ENCODE results near the gene ZER1.

Gene ZER1

GRCh38 chr9:128747241-128747640 is 24.5 kb downstream of the ZER1 start:
- DNase-seq (ENCODE audit: extremely low spot score, insufficient read length, low read depth) (no peak), FAIRE-seq (no peak)

- DNase-seq (ENCODE audit: extremely low spot score, insufficient read length, low read depth): no peak
- FAIRE-seq: no peak
Observed at GRCh38 chr9:128743421-128743820, 28.3 kb downstream of the ZER1 start.

GRCh38 chr9:128742401-128742800 is 29.3 kb downstream of the ZER1 start:
- no peak for FAIRE-seq

GRCh38 chr9:128735373-128735772 is 36.4 kb downstream of the ZER1 start:
- DNase-seq (ENCODE audit: extremely low spot score, insufficient read length, low read depth) (no peak), FAIRE-seq (no peak)

More at GRCh38 chr9:128742401-128742800, 29.3 kb downstream of the ZER1 start:
- no peak for DNase-seq (ENCODE audit: extremely low spot score, insufficient read length, low read depth)

GRCh38 chr9:128733256-128733655 is 38.5 kb downstream of the ZER1 start:
- FAIRE-seq: peak; percentile 54
- DNase-seq (ENCODE audit: extremely low spot score, insufficient read length, low read depth): no peak

- DNase-seq (ENCODE audit: extremely low spot score, insufficient read length, low read depth): no peak
- FAIRE-seq: no peak
Observed at GRCh38 chr9:128732576-128732975, 39.2 kb downstream of the ZER1 start.

GRCh38 chr9:128731691-128732090 is 40.0 kb downstream of the ZER1 start:
- no peak for FAIRE-seq
- no peak for DNase-seq (ENCODE audit: extremely low spot score, insufficient read length, low read depth)

- FAIRE-seq (no peak), DNase-seq (ENCODE audit: extremely low spot score, insufficient read length, low read depth) (no peak)
Observed at GRCh38 chr9:128731093-128731492, 40.6 kb downstream of the ZER1 start.

- FAIRE-seq (no peak), DNase-seq (ENCODE audit: extremely low spot score, insufficient read length, low read depth) (no peak)
Observed at GRCh38 chr9:128729766-128730517, 41.8 kb downstream of the ZER1 start.

GRCh38 chr9:128729302-128729701 is 42.4 kb downstream of the ZER1 start:
- FAIRE-seq: no peak
- DNase-seq (ENCODE audit: extremely low spot score, insufficient read length, low read depth): no peak

- DNase-seq (ENCODE audit: extremely low spot score, insufficient read length, low read depth) (no peak), FAIRE-seq (no peak)
Observed at GRCh38 chr9:128728298-128728697, 43.4 kb downstream of the ZER1 start.

- DNase-seq (ENCODE audit: extremely low spot score, insufficient read length, low read depth): no peak
- FAIRE-seq: no peak
Observed at GRCh38 chr9:128727640-128728248, 44.0 kb downstream of the ZER1 start.

GRCh38 chr9:128724744-128725211 is 46.9 kb downstream of the ZER1 start:
- DNase-seq (ENCODE audit: extremely low spot score, insufficient read length, low read depth) (peak; percentile 66), FAIRE-seq (peak; percentile 85)

GRCh38 chr9:128723866-128724743 is 47.6 kb downstream of the ZER1 start, which contains the start of gene ZDHHC12:
TSS of gene ZDHHC12 (minus strand) at chr9:128724127. CDS start at chr9:128724093, 34 bp downstream.
- DNase-seq (ENCODE audit: extremely low spot score, insufficient read length, low read depth): peak; percentile 100
- peak; percentile 100 for FAIRE-seq

GRCh38 chr9:128723352-128723865 is 48.3 kb downstream of the ZER1 start:
- DNase-seq (ENCODE audit: extremely low spot score, insufficient read length, low read depth) (no peak), FAIRE-seq (peak; percentile 31)

GRCh38 chr9:128722380-128723351 is 49.1 kb downstream of the ZER1 start:
- DNase-seq (ENCODE audit: extremely low spot score, insufficient read length, low read depth): no peak
- FAIRE-seq: no peak

- FAIRE-seq (no peak), DNase-seq (ENCODE audit: extremely low spot score, insufficient read length, low read depth) (no peak)
Observed at GRCh38 chr9:128721487-128722010, 50.2 kb downstream of the ZER1 start.

- no peak for FAIRE-seq
- DNase-seq (ENCODE audit: extremely low spot score, insufficient read length, low read depth): no peak
Observed at GRCh38 chr9:128720841-128721486, 50.8 kb downstream of the ZER1 start.

All from GM18507 (cell line).